HG02852 (cell line): Measurements from ENCODE around the gene HOXA9.

Experiments used
- ATAC-seq: cut with Tn5 transposase; IDR thresholded peaks from one replicate; pipeline ENCODE4 v1.9.1; 2021; ENCODE audit warnings: mild to moderate bottlenecking, moderate library complexity; ENCODE audit not compliant: unreplicated experiment

HOXA9 gene

DNA sequence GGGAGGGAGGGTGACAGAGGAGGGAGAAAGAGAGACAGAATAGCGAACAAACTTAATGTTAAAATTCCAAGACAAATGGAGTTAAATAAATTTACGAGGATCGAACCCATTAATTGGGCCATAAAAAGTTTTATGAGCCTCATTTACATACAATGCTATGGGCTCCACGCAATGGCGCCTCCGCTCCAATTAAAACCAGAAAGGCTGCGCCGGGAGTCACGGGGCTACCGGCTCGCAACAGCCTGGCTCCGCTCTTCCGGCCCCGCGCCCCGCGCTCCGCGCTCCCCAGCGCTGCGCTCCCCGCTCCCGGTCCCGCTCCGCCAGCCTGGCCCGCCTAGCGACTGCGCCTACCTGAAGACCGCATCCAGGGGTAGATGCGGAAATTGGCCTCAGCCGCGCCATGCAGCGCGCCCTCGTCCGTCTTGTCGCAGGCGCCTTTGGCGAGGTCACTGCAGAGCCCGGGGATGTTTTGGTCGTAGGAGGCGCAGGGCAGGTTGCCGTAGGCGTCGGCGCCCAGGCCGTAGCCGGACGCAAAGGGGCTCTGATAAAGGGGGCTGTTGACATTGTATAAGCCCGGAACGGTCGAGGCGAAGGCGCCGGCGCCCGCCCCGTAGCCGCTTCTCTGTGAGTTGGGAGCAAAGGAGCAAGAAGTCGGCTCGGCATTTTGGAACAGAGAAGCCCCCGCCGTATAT lies 9.4 kb downstream of the HOXA9 start:
- no peak for ATAC-seq

DNA sequence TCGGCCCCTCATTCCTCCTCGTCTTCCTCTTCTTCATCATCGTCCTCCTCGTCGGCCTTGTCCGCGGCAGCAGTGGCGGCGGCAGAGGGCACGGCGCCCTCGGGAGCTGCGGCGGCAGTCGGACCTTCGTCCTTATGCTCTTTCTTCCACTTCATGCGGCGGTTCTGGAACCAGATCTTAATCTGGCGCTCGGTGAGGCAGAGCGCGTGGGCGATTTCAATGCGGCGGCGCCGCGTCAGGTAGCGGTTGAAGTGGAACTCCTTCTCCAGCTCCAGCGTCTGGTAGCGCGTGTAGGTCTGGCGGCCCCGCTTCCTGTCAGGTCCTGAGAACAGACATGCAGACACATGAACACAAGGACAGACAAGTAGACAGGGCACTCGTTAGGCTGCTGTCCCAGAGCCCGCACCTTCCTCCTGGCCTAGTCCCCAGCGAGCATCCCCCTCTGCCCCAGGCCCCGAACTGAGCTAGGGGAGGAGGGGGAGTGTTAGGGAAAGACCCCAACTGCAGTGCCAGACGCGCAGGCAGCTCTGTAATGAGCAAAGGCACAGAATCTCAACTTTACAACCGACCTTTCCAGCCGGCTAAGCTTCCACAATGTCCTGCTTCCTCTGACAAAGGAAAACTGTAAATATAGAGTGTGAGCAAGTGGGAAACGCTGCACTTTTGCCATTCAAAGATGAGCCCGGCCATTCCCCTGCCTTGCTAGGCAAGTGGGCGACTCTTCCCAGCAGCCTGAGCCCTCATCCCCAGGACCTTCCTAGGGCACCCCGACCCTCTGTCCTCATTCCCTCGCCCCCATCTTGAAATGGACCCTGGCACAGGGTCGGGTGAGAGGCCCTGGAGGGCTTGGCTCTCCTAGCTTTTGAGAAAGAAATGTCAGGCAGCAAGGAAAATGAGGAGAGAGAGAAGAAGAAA lies 10.2 kb downstream of the HOXA9 start:
- ATAC-seq = no peak

DNA sequence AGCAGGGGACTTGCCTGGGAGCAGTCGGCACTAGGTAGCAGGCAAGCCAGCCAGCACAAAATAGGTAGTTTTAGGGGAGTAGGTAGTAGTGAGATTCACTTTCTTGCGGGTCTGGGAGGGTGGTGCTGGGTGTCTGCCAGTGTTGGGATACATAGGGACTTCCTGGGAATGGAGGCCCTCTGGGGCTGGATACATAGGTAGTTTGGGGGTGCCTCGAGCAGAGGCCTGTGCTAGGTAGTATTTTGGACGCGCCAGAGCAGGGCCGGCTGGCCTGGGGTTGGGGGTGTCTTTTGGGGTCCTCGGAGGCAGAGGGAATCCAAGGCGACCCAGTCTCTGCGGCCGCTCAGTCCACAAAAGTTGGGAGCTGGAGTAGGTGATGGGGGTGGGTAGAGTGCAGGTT lies 11.0 kb downstream of the HOXA9 start:
- no peak for ATAC-seq

DNA sequence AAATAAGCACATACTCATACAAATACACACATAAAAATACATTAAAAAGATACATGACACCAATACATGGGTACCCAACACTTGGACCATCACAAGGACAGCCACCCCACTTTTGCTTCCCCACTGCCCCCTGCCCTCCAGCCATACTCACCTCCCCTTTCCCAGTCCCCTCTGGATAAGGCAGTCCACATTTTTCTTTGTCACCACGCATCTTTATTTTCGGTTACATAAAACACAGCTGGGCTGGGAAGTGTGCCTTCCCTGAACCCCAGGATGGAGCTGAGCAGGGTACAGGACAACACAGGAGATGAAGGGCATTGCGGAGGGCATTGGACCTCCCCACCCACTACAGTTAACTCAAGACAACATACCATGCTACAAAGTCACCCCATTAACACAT lies 11.8 kb downstream of the HOXA9 start:
- no peak for ATAC-seq

DNA sequence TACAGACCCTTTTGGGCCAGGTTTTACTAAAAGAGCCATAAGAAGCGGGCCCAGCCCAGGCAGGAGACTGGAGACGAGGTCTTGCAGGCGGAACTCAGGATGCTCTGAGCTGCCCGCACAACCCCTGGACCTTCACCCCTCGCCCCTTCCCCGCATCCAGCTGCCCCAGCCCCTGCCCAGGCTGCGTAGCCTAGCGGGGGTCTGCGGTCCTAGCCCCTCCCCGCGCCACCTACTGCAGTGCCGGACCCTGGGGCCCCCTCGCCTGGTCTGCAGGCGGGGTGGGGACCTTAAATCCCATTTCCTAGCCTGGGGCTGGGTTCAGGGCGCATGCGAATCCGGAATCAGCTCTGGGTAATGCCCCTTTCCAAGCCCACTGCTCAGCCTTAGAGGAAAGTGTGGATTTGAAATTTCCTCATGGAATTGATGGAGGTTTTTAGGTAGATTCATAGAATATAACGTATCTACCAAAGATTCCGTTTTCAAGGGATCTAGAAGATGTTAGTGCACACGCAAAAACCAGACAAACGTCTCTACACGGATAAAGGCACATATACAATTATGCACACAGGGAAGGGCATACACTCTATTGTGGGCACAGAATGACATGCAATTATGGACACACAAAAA lies 12.4 kb downstream of the HOXA9 start:
- ATAC-seq = no peak

GRCh38 chr7:27151931-27152815 lies 13.2 kb downstream of the HOXA9 start, which contains the start of gene HOXA3:
Gene HOXA3 (minus strand): TSS chr7:27152583. CDS start chr7:27110640, 41,943 bp downstream.
- no peak for ATAC-seq

GRCh38 chr7:27151341-27151930 lies 13.9 kb downstream of the HOXA9 start:
- no peak for ATAC-seq

DNA sequence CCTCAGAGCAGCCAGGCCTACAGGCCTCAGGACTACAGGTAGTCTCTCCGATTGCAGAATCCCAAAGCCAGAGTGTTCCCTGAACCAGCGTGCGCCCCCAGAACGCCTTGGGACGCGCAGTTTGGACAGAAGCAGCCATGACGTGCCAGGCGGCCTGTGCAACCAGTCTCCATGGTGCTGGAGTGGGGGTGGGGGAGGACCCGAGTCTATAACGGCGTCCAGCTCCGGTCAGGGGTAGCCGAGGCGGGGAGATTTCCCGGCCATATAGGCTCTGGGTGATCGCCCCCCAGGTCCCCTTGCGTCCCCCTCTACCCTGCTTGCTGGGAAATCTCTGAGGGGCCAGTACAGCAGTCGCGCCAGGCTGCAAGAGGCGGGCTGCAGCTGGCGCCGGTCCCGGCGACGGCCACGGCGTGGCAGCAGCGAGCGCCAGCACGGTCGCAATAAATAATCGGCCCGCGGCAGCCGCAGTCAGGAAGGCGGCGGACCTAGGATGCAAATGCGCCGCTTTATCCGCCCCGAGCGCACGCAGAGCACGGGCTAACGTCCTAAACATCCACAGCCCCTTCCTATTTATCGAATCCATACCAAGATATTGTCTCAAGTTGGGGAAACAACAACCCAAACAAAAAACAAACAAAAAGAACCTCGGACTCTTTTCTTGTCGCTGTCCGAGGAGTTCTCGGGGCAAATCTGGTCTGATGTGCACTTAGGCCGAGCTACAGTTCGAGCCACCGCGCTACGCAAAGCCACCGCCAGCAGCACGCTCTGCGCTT lies 14.6 kb downstream of the HOXA9 start:
- peak; percentile 79 for ATAC-seq

- ATAC-seq = no peak
These were observed 15.3 kb downstream of the HOXA9 start for GRCh38 chr7:27149842-27150567.

DNA sequence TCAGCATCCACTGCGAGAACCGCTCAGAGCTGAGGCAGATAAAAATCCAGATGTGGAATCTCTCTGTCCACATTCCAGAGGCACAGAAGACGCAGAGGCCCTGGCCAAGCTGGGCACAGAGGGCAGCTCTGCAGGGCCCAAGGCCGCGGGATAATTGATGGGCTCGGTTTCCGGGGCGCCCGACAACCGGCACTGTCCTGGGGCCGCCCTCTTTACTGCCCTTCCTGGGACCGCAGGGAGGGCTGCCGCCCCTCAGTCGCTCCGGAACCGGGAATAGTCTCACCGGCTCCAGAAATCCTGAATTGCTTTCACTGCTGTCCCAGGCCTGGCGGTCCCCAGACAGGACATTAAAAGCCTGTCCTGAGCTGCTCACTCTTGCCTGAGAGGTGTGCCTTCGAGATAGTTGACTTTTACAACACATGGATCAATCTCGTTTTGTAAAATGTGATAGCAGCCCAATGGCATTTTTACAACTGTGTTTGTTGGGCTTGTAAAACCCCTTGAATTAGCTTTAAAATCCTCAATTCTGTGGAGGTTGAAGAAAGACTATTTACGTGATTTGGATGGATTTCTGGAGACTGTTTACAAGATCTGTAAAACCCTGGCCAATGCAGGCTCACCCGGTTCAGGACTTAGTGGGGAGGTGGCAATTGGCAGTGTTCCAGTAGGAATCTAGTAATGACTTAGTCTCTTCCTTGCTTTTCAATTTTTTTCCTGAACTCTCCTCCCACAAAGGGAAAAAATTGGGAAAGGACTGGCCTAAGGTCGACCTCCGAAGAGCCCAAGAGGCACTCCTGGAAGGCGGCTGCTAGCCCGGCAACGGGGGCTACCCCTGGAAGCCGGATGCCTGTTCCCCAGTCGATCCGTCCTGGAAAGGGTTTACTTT lies 16.3 kb downstream of the HOXA9 start:
- no peak for ATAC-seq

DNA sequence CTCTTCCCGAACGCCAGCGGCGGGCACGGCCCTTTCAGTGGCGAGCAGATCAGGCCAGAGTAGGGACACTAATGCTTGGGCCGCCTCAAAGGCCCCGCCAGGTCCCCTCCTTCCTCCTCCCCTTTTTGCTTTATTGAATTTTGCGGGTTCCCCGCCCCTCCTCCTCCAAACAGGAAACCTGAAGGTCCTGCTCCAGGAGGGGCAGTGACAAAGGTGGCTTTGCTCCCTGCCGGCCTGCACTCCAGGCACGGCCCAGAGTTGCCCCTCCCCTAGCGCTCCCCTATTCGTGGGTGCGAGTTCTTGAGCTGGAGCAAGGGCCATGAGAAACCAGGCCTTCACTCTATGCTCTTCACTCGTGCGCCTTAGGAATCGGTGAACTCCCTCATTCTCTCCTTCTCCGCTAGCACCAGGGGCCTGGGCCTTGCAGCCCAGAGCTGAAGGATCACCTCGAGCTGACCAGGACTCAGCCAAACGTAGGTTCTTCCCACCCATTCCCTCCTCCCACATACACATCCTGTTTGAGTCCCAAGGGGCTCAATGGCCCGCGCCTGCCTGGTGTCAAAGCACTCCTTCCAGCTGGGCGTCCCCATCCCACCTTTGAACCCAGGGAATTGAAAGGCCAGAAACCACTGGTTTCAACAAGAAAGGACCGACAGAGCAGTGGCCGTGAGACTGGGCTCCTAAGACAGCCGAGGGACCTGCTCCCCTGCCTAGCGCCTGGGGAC lies 17.1 kb downstream of the HOXA9 start:
- no peak for ATAC-seq

GRCh38 chr7:27147199-27148030 lies 17.9 kb downstream of the HOXA9 start, which contains the start of gene HOXA6:
Gene HOXA6 (minus strand): TSS chr7:27147774. CDS start chr7:27147749, 25 bp downstream.
- no peak for ATAC-seq

- no peak for ATAC-seq
These were observed 18.7 kb downstream of the HOXA9 start for GRCh38 chr7:27146491-27147198.

- no peak for ATAC-seq
These were observed 19.4 kb downstream of the HOXA9 start for GRCh38 chr7:27145914-27146412.

GRCh38 chr7:27145165-27145913 lies 20.0 kb downstream of the HOXA9 start:
- ATAC-seq = no peak
